Measurements from ENCODE around the gene PCARE.

The PCARE gene

GRCh38 chr2:29016504-29016903, 57.8 kb downstream of the PCARE start:
- Histone ChIP-seq H4K20me1 (ENCODE audit: insufficient read depth, low read length) (no peaks in the 10 kb centered on the region), H3F3A (ENCODE audit: insufficient read depth, low read length) (no peaks in the 10 kb centered on the region), H3K36me3 (ENCODE audit: insufficient read depth, low read length) (no peaks in the 10 kb centered on the region), H2AFZ (ENCODE audit: low read length) (no peak overlapping the region), H3K4me1 (ENCODE audit: insufficient read depth, low read length, severe bottlenecking) (no peaks in the 10 kb centered on the region), H3K9me3 (ENCODE audit: low read length) (no peaks in the 10 kb centered on the region), H3K27me3 (ENCODE audit: insufficient read depth, low read length) (no peaks in the 10 kb centered on the region), H3K4me2 (ENCODE audit: low read length) (no peak overlapping the region), H3K79me2 (ENCODE audit: insufficient read depth, low read length) (no peaks in the 10 kb centered on the region), H3K9me2 (ENCODE audit: low read depth, low read length) (no peaks in the 10 kb centered on the region), H3K27ac (ENCODE audit: low read depth, low read length, poor library complexity, severe bottlenecking) (no peak overlapping the region), H3K9ac (ENCODE audit: low read length) (no peak overlapping the region), H3K4me3 (ENCODE audit: low read depth, low read length, poor library complexity, severe bottlenecking) (no peak overlapping the region)
- TF ChIP-seq EZH2 (IDR thresholded peaks at IDR 0.05; ENCODE audit: borderline replicate concordance, low read length) = no peak
- TF ChIP-seq, protein P1, sequence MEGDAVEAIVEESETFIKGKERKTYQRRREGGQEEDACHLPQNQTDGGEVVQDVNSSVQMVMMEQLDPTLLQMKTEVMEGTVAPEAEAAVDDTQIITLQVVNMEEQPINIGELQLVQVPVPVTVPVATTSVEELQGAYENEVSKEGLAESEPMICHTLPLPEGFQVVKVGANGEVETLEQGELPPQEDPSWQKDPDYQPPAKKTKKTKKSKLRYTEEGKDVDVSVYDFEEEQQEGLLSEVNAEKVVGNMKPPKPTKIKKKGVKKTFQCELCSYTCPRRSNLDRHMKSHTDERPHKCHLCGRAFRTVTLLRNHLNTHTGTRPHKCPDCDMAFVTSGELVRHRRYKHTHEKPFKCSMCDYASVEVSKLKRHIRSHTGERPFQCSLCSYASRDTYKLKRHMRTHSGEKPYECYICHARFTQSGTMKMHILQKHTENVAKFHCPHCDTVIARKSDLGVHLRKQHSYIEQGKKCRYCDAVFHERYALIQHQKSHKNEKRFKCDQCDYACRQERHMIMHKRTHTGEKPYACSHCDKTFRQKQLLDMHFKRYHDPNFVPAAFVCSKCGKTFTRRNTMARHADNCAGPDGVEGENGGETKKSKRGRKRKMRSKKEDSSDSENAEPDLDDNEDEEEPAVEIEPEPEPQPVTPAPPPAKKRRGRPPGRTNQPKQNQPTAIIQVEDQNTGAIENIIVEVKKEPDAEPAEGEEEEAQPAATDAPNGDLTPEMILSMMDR (IDR thresholded peaks at IDR 0.05; ENCODE audit: low read length) = no peak

- Histone ChIP-seq H2AFZ (ENCODE audit: low read length) (no peak overlapping the region), H3F3A (ENCODE audit: insufficient read depth, low read length) (no peaks in the 10 kb centered on the region), H3K79me2 (ENCODE audit: insufficient read depth, low read length) (no peaks in the 10 kb centered on the region), H3K9me2 (ENCODE audit: low read depth, low read length) (no peaks in the 10 kb centered on the region), H3K4me2 (ENCODE audit: low read length) (no peak overlapping the region), H3K27ac (ENCODE audit: low read depth, low read length, poor library complexity, severe bottlenecking) (no peak overlapping the region), H3K36me3 (ENCODE audit: insufficient read depth, low read length) (no peaks in the 10 kb centered on the region), H3K4me3 (ENCODE audit: low read depth, low read length, poor library complexity, severe bottlenecking) (no peak overlapping the region), H3K9me3 (ENCODE audit: low read length) (no peaks in the 10 kb centered on the region), H3K4me1 (ENCODE audit: insufficient read depth, low read length, severe bottlenecking) (no peaks in the 10 kb centered on the region), H3K27me3 (ENCODE audit: insufficient read depth, low read length) (no peaks in the 10 kb centered on the region), H3K9ac (ENCODE audit: low read length) (no peak overlapping the region), H4K20me1 (ENCODE audit: insufficient read depth, low read length) (no peaks in the 10 kb centered on the region)
- TF ChIP-seq EZH2 (IDR thresholded peaks at IDR 0.05; ENCODE audit: borderline replicate concordance, low read length) = no peak
- TF ChIP-seq, protein P1 (IDR thresholded peaks at IDR 0.05; ENCODE audit: low read length) = no peak
Measured at GRCh38 chr2:29015701-29016470, 58.4 kb downstream of the PCARE start.

DNA sequence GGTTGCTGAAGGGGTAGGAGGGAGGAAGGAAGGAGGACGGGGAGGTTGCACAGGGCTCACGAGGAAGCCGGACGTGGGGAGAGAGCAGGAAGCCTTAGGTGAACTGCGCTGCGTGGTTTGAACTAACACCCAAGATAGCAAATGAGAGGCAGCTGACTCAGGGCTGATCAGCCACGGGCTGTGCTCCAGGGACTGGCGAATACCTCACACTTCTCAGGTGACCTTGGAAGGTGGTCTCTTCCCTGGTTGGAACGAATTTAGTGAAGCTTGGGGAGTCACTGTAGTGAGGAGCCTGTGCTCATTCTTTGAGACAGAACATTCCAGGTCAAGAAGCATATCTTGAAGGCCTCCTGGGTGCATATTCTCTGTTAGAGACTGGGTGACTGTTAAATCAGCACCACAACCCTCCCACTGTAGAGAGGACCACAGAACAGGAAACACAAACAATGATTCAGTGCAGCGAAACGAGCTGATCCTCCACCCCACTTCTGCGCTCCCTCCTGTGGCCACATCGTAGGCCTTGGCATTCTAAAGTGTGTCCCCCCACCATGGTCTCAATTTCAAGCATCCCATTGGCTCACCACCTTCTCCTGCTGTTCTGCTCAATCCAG, 59.4 kb downstream of the PCARE start:
- Histone ChIP-seq H3K4me3 (ENCODE audit: low read depth, low read length, poor library complexity, severe bottlenecking) (no peak overlapping the region), H3K9ac (ENCODE audit: low read length) (no peak overlapping the region), H3K4me2 (ENCODE audit: low read length) (no peak overlapping the region)

More for the DNA sequence above, 59.4 kb downstream of the PCARE start:
- H3F3A ChIP-seq (ENCODE audit: insufficient read depth, low read length) = no peaks in the 10 kb centered on the region
- no peaks in the 10 kb centered on the region for H3K4me1 ChIP-seq (ENCODE audit: insufficient read depth, low read length, severe bottlenecking)
- TF ChIP-seq, protein P1 (IDR thresholded peaks at IDR 0.05; ENCODE audit: low read length) = no peak
- TF ChIP-seq EZH2 (IDR thresholded peaks at IDR 0.05; ENCODE audit: borderline replicate concordance, low read length) = no peak
- no peaks in the 10 kb centered on the region for H3K36me3 ChIP-seq (ENCODE audit: insufficient read depth, low read length)
- H3K27ac ChIP-seq (ENCODE audit: low read depth, low read length, poor library complexity, severe bottlenecking) = no peak overlapping the region
- H3K9me2 ChIP-seq (ENCODE audit: low read depth, low read length) = no peaks in the 10 kb centered on the region
- no peaks in the 10 kb centered on the region for H4K20me1 ChIP-seq (ENCODE audit: insufficient read depth, low read length)
- H2AFZ ChIP-seq (ENCODE audit: low read length) = no peak overlapping the region
- H3K9me3 ChIP-seq (ENCODE audit: low read length) = no peaks in the 10 kb centered on the region
- no peaks in the 10 kb centered on the region for H3K79me2 ChIP-seq (ENCODE audit: insufficient read depth, low read length)
- no peaks in the 10 kb centered on the region for H3K27me3 ChIP-seq (ENCODE audit: insufficient read depth, low read length)
